ENCODE results near the gene ARSB. TPM values are rescaled to one million over a fixed set of nuclear protein-coding genes. Genes with fewer than 3 reads are reported as not detected.

The ARSB gene
- total and polyA plus RNA-seq, 9 of the 15 experiments (the other 6 are each of a cell fraction or from before 2014, with no cell fraction given), result 0.52 to 4.6 (median 2.4) TPM

DNA sequence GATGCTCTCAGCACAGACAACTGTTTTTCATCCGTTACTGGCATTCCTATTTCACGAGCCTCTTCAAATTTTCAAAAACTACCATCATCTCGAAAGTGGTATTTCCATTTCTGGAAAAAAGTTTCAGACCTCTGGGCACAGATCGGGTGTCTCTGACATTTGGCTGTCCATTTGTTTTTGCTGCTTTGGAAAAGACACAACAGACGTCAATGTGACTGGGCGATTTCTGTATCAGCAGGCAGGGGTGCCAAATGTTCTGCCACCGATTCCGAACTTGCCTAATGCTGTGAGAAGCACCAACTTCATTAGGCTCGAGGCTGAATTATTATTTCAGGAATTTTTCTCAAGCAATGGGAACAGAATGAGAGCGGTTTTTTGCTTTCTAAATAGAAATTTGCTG lies 105.6 kb downstream of the ARSB start:
- no peaks in the 10 kb centered on the region for H3K79me2 ChIP-seq (ENCODE audit: control insufficient read depth, insufficient read depth, low read length)
- no peaks in the 10 kb centered on the region for H3K4me1 ChIP-seq (replicated peaks in 1 of 2; ENCODE audit: control insufficient read depth in 2 of 2, insufficient read depth in 2 of 2, low read length in 2 of 2)
- no peaks in the 10 kb centered on the region for H3K9me1 ChIP-seq (ENCODE audit: control insufficient read depth, insufficient read depth, low read length)
- DNase-seq (ENCODE audit: extremely low read depth in 1 of 4, low spot score in 3 of 4) (no peak), ATAC-seq (no peak), FAIRE-seq (no peak)
- H4K20me1 ChIP-seq (replicated peaks; ENCODE audit: control insufficient read depth, insufficient read depth, low read length), result no peaks in the 10 kb centered on the region
- H3K27me3 ChIP-seq (ENCODE audit: control insufficient read depth in 2 of 2, insufficient read depth in 2 of 2, low read length in 2 of 2), result peaks cover 0 to 4% of the 10 kb centered on the region in 2 experiments; a peak in 1 of 5 replicates
- CTCF ChIA-PET (ENCODE audit: low intra/inter-chr PET ratio), result no interaction called here
- no peaks in the 10 kb centered on the region for H3K36me3 ChIP-seq (ENCODE audit: control insufficient read depth, insufficient read depth, low read length)
- intact Hi-C loops (cut with micrococcal nuclease), result no loop called here
- 11% methylated on average over 10 of the region's 10 CpGs for WGBS (ENCODE audit: insufficient coverage, low coverage, missing lambda C conversion rate)
- H3K9me3 ChIP-seq (replicated peaks; ENCODE audit: control insufficient read depth, insufficient read depth, low read depth, low read length), result no peaks in the 10 kb centered on the region
- no peak overlapping the region for H3K4me2 ChIP-seq (ENCODE audit: insufficient read depth, low read length)
- in situ Hi-C loops (cut with MboI), result no loop called here
- no peak overlapping the region for H3K27ac ChIP-seq (ENCODE audit: extremely low read depth, low read depth, low read length)
- H3K4me3 ChIP-seq, result no peak overlapping the region
- H2AFZ ChIP-seq (ENCODE audit: low read depth, low read length), result no peak overlapping the region
- BruUV-seq (replicated peaks), result no TSS peak
- POLR2A ChIA-PET, result no interaction called here
- no peak overlapping the region; a peak in 1 of 4 replicates for H3K9ac ChIP-seq (ENCODE audit: insufficient read depth in 1 of 2, low read depth in 2 of 2, low read length in 2 of 2)
- TF ChIP-seq FOXJ3 (CRISPR knock-in tag; IDR thresholded peaks at IDR 0.05) (no peak), GABPA (tag; conservative IDR thresholded peaks at IDR 0.05; ENCODE audit: low read depth) (no peak), HLTF (IDR thresholded peaks at IDR 0.05) (no peak), IRF2 (CRISPR knock-in tag; IDR thresholded peaks at IDR 0.05) (no peak), PHB2 (IDR thresholded peaks at IDR 0.05; ENCODE audit: low read depth) (no peak), XRCC3 (IDR thresholded peaks at IDR 0.05) (no peak), ZC3H8 (IDR thresholded peaks at IDR 0.05) (no peak), ZFX (CRISPR knock-in tag; IDR thresholded peaks at IDR 0.05) (no peak), RBM14 (IDR thresholded peaks at IDR 0.05; ENCODE audit: borderline replicate concordance, insufficient read depth, low read depth, low read length) (no peak), SREBF1 (IDR thresholded peaks at IDR 0.05; ENCODE audit: borderline replicate concordance, low read depth, low read length) (no peak), FOXA1 (IDR thresholded peaks at IDR 0.05; ENCODE audit: borderline replicate concordance) (no peak), TSC22D4 (tag; IDR thresholded peaks at IDR 0.05) (no peak)
- TF ChIP-seq, protein P1, sequence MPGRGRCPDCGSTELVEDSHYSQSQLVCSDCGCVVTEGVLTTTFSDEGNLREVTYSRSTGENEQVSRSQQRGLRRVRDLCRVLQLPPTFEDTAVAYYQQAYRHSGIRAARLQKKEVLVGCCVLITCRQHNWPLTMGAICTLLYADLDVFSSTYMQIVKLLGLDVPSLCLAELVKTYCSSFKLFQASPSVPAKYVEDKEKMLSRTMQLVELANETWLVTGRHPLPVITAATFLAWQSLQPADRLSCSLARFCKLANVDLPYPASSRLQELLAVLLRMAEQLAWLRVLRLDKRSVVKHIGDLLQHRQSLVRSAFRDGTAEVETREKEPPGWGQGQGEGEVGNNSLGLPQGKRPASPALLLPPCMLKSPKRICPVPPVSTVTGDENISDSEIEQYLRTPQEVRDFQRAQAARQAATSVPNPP (IDR thresholded peaks at IDR 0.05; ENCODE audit: borderline replicate concordance, insufficient read depth, insufficient read length), result no peak
- TF ChIP-seq, protein P2, sequence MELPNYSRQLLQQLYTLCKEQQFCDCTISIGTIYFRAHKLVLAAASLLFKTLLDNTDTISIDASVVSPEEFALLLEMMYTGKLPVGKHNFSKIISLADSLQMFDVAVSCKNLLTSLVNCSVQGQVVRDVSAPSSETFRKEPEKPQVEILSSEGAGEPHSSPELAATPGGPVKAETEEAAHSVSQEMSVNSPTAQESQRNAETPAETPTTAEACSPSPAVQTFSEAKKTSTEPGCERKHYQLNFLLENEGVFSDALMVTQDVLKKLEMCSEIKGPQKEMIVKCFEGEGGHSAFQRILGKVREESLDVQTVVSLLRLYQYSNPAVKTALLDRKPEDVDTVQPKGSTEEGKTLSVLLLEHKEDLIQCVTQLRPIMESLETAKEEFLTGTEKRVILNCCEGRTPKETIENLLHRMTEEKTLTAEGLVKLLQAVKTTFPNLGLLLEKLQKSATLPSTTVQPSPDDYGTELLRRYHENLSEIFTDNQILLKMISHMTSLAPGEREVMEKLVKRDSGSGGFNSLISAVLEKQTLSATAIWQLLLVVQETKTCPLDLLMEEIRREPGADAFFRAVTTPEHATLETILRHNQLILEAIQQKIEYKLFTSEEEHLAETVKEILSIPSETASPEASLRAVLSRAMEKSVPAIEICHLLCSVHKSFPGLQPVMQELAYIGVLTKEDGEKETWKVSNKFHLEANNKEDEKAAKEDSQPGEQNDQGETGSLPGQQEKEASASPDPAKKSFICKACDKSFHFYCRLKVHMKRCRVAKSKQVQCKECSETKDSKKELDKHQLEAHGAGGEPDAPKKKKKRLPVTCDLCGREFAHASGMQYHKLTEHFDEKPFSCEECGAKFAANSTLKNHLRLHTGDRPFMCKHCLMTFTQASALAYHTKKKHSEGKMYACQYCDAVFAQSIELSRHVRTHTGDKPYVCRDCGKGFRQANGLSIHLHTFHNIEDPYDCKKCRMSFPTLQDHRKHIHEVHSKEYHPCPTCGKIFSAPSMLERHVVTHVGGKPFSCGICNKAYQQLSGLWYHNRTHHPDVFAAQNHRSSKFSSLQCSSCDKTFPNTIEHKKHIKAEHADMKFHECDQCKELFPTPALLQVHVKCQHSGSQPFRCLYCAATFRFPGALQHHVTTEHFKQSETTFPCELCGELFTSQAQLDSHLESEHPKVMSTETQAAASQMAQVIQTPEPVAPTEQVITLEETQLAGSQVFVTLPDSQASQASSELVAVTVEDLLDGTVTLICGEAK (IDR thresholded peaks at IDR 0.05), result no peak
- TF ChIP-seq, protein P2 (CRISPR knock-in tag; IDR thresholded peaks at IDR 0.05), result no peak

Measured in K562 (cell line).